HUDEP-2 (cell line): ENCODE measurements around the gene RAB1A.
"Not testable (repeated sequence)": the region's sequence is repeated elsewhere in the genome, so short reads cannot be mapped to it uniquely, and the experiment has no call there.

Experiments used
- DNase-seq, 76 experiments: peaks; one replicate each; lab custom pipeline; 2025; ENCODE audit not compliant: unreplicated experiment in 76 of 76; lab: John Stamatoyannopoulos, UW

RAB1A gene

GRCh38 chr2:65129826-65130663 lies at the start of gene RAB1A:
Gene RAB1A, minus strand, starts transcription at chr2:65130106. Its CDS starts 191 bp downstream, at chr2:65129915.
- DNase-seq, result peak; percentile 40 to 99 (median 98)

- DNase-seq, result no peak
Measured at GRCh38 chr2:65177751-65178442, 48.0 kb upstream of the RAB1A start.

DNA sequence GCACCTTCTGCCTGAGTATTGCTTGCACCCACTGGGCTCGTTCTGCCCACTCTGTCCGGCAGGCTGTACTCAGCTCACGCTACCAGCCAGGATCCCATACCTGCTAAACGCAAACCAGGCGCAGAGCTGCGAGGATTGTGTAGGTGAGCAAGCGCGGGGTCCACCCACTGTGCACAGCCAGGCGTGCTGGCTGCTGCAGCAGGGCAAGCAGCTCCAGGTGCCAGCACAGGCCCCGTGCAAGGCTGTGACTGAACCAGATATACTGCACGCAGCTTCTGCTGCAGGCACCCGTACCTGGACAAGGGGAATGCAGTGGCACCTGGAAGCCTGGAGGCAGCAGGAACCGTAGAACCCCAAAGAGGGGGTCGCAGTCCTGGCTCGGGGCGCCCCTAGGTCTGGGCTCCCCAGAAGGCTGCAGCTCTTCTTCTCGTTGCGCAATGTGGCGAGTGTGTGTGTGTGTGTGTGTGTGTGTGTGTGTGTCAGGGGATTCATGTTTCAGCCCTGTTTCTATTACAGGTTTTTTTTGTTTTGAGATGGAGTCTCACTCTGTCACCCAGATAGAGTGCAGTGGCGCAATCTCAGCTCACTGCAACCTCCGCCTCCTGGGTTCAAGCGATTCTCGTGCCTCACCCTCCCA lies 46.1 kb upstream of the RAB1A start:
- DNase-seq, result no peak

DNA sequence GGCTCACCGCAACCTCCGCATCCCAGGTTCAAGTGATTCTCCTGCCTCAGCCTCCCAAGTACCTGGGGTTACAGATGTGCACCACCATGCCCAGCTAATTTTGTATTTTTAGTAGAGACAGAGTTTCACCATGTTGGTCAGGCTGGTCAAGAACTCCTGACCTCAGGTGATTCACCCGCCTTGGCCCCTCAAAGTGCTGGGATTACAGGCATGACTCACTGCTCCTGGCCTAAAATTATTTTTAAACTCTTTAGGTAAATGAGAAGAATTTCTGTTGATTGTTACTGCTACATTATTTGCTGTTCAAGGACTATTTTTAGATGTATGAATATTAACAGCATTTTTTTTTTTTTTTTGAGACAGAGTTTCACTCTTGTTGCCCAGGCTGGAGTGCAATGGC lies 44.1 kb upstream of the RAB1A start:
- DNase-seq, result not testable (repeated sequence)

- DNase-seq, result no peak
Measured at GRCh38 chr2:65172994-65173790, 43.3 kb upstream of the RAB1A start.

- not testable (repeated sequence) for DNase-seq
Measured at GRCh38 chr2:65170611-65171477, 40.9 kb upstream of the RAB1A start.

DNA sequence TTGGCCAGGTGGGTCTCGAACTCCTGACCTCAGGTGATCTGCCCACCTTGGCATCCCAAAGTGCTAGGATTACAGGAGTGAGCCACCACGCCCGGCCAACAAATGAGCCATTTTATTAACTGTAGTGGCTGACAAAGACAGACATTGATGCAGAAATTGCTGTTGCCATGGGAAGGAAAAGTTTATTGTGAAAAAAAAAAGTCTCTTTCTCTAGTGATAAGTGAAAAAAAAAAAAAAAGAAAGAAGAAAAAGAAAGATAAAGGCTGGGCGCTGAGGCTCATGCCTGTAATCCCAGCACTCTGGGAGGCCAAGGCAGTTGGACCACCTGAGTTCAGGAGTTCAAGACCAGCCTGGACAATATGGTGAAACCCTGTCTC lies 39.8 kb upstream of the RAB1A start:
- no peak for DNase-seq

- peak in 1 of 76 experiments; percentile 2 for DNase-seq
Measured at GRCh38 chr2:65165558-65165957, 35.7 kb upstream of the RAB1A start.

DNA sequence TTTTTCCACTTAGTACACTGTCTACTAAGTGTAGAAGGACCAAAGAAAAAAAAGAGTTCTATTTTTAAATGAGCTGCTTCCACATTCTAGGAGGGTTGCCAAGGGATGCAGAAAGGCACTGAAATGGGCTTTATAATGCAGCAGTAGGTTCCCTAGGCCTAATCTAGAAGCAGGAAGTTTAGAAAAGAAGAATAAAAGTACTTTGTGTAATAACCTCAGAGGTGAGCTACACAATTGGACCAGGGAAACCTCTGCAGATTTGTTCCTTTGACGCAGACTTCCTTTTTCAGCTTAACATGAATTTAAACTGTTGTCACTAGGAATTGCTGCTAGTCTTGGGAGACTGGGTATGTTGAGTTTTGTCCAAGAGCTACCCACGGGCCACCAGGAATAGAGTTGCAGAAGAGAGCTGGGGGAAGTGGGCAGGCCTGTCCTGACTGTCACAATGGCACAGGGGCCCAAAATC lies 34.6 kb upstream of the RAB1A start:
- DNase-seq, result no peak

DNA sequence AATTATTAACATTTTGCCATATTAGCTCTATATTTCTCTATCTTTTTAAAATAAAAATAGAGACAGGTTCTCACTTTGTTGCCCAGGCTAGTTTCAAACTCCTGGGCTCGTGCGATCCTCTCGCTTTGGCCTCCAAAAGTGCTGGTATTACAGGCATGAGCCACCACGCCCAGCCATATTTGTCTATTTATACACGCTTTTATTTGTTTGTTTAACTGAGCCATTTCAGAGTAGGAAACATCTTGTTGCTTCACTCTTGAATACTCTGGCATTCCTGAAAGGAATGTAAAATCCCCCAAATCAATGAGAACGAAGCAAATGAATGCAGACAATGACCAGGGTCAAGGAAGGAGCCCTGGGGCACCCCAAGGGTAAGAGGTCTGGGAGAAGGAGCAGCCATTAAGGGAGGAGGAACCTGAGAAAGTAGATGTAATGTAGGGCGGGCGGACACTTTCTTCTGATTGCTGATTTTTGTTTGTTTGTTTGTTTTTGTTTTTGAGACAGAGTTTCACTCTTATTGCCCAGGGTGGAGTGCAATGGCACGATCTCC lies 31.7 kb upstream of the RAB1A start:
- no peak for DNase-seq

GRCh38 chr2:65159906-65160305 lies 30.0 kb upstream of the RAB1A start:
- DNase-seq, result no peak

- DNase-seq, result no peak
Measured at GRCh38 chr2:65159261-65159660, 29.4 kb upstream of the RAB1A start.

GRCh38 chr2:65158557-65158956 lies 28.7 kb upstream of the RAB1A start:
- DNase-seq, result no peak

DNA sequence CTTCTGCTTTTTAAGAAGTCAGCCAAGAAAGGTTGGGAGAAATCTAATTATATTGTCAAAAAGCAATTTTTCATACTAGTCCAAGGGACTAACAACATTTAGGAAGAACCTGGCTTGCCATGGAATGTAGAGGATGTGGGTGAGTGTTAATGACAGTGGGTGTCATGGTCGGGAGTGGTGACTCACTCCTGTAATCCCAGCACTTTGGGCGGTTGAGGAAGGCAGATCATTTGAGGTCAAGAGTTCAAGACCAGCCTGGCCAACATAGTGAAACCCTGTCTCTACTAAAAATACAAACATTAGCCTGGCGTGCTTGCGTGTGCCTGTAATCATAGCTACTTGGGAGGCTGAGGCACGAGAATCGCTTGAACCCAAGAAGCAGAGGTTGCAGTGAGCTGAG lies 27.9 kb upstream of the RAB1A start:
- DNase-seq, result not testable (repeated sequence)

GRCh38 chr2:65156041-65156440 lies 26.1 kb upstream of the RAB1A start:
- DNase-seq, result no peak

DNA sequence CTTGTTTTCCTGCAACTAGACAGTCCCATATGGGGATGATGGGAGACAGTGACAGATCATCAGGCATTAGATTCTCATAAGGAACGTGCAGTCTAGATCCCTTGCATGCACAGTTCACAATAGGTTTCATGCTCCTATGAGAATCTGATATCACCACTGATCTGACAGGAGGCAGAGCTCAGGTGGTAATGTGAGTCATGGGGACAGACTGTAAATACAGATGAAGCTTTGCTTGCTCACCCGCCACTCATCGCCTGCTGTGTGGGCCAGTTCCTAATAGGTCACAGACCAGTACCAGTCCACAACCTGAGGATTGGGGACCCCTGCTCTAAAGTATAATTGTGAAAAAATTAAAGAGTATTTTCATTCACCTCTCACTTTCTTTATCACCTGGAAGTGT lies 23.6 kb upstream of the RAB1A start:
- DNase-seq, result no peak

- DNase-seq, result no peak
Measured at GRCh38 chr2:65146078-65146477, 16.2 kb upstream of the RAB1A start.

- DNase-seq, result no peak
Measured at GRCh38 chr2:65144571-65144970, 14.7 kb upstream of the RAB1A start.

DNA sequence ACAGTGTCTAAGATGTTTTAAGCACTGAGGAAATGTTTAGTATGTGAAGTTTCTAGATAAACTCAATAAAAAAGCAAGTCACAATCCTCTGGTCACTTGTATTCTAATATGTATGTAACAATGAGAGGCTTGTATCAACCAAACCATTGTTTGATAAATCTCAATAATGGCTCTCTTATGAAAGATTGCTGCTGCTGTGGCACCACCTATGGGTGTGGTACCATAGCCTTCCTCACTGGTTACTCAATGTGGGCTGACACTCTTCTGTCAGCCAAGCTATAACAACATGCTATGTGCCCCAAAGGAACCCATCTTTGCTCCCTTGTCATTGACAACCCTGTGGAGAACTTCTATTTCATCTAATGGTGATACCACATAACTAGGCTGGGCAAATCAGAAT lies 12.6 kb upstream of the RAB1A start:
- DNase-seq, result peak in 12 of 76 experiments; percentile 2 to 29 (median 9)
